ENCODE measurements around the gene LDLRAD2.

- TF ChIP-seq CTCF (IDR thresholded peaks at IDR 0.05 in 4 of 5, conservative IDR thresholded peaks at IDR 0.05 in 1 of 5) (no peak), POLR2A (IDR thresholded peaks at IDR 0.05) (no peak)
Observed at GRCh38 chr1:21857840-21858670, 46.0 kb downstream of the LDLRAD2 start.

All from gastrocnemius medialis (tissue), 4 donors.